GM12878 (cell line): Measurements from ENCODE around the gene ELN. TPM values are rescaled to one million over a fixed set of nuclear protein-coding genes. Genes with fewer than 3 reads are reported as not detected.

Source experiments
- E2F4 ChIP-seq: IDR thresholded peaks from 2 replicates; pipeline ENCODE4 v1.6.1; 2012; ENCODE audit warnings: low read depth, low read length, improper control_type of control experiment
- IRF4 ChIP-seq: IDR thresholded peaks from 2 replicates; pipeline ENCODE4 v1.6.1; 2011; ENCODE audit warnings: low read depth, low read length
- NFIC ChIP-seq: IDR thresholded peaks from 2 replicates; pipeline ENCODE4 v1.6.1; 2012; ENCODE audit warnings: low read depth, mild to moderate bottlenecking, inconsistent platforms, low read length, moderate library complexity
- PML ChIP-seq: IDR thresholded peaks from 2 replicates; pipeline ENCODE4 v1.6.1; 2012; ENCODE audit warnings: low read length, inconsistent platforms
- RAD21 ChIP-seq: IDR thresholded peaks from 2 replicates; pipeline ENCODE4 v1.6.1; 2011; ENCODE audit warnings: mild to moderate bottlenecking, low read depth, low read length, moderate library complexity; ENCODE audit not compliant: insufficient read depth
- SPI1 ChIP-seq: IDR thresholded peaks from 2 replicates; pipeline ENCODE4 v1.6.1; 2011; ENCODE audit warnings: low read depth, mild to moderate bottlenecking, low read length, moderate library complexity, borderline replicate concordance; ENCODE audit not compliant: insufficient read depth
- STAT1 ChIP-seq: fragments of 450-650 bp; conservative IDR thresholded peaks from 2 replicates; pipeline ENCODE4 v1.6.1; 2014; ENCODE audit warnings: antibody characterized with exemption, mild to moderate bottlenecking
- polyA plus RNA-seq, 11 experiments: library from polyadenylated mRNA; depleted of rRNA in 4 of 11; unstranded in 6 of 11; stranded (reverse) in 5 of 11; fragments of >200 nt; fragmentation: Nextera tagmentation in 4 of 11; fragmentation: Illumina TruSeq in 1 of 11; extraction: Ambion mirVana in 4 of 11; extraction: Trizol in 1 of 11; gene quantifications; 1 replicate in 1 of 11; 2 replicates in 10 of 11; pipeline versions ENCODE4 v1.2.1 to v1.2.3, GENCODE V29; 2011 to 2016; ENCODE audit warnings: inconsistent platforms in 2 of 11, missing spikeins in 2 of 11, low read depth in 1 of 11
- total RNA-seq, 4 experiments: library from RNA; depleted of rRNA in 3 of 4; stranded (reverse); fragments of >200 nt in 3 of 4; fragmentation: Illumina TruSeq in 1 of 4; extraction: Trizol in 1 of 4; gene quantifications; 2 replicates each; pipeline versions ENCODE4 v1.2.1 to v1.2.3, GENCODE V29; 2013 to 2021
- TF ChIP-seq, protein P1 (sequence below): fragments of 450-650 bp; IDR thresholded peaks from 2 replicates; pipeline ENCODE4 v1.6.1; 2017; ENCODE audit warnings: low read depth, mild to moderate bottlenecking, moderate library complexity

Gene ELN
- total and polyA plus RNA-seq, 10 of the 15 experiments (the other 5 are each of a cell fraction or from before 2014, with no cell fraction given), result 0.08 to 0.27 (median 0.23) TPM; not detected in 7

DNA sequence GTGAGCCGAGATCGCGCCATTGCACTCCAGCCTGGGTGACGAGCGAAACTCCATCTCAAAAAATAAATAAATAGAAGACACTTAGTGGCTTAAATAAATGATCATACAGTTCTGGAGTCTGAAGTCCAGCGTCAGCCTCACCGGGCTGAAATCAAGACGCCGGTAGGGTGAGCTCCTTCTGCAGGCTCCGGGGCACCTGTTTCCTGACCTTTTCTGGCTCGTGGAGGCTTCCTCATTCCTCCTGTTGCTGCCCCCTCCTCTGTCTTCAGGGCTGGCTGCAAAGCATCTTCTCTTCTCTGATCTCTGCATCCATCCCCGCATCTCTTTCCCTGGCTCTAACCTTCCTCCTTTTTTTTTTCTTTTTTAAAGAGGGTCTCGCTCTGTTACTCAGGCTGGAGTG lies 88.4 kb downstream of the ELN start (continued):
- TF ChIP-seq, protein P1, sequence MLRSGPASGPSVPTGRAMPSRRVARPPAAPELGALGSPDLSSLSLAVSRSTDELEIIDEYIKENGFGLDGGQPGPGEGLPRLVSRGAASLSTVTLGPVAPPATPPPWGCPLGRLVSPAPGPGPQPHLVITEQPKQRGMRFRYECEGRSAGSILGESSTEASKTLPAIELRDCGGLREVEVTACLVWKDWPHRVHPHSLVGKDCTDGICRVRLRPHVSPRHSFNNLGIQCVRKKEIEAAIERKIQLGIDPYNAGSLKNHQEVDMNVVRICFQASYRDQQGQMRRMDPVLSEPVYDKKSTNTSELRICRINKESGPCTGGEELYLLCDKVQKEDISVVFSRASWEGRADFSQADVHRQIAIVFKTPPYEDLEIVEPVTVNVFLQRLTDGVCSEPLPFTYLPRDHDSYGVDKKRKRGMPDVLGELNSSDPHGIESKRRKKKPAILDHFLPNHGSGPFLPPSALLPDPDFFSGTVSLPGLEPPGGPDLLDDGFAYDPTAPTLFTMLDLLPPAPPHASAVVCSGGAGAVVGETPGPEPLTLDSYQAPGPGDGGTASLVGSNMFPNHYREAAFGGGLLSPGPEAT, result no peak
- TF ChIP-seq NFIC (no peak), PML (no peak), SPI1 (no peak), IRF4 (no peak), RAD21 (no peak), E2F4 (no peak), STAT1 (no peak)

Other genes with a start within 250 kb of the ELN start
- gene CLDN4, start 197.2 kb upstream of the ELN start, total RNA-seq (2014; rRNA removed), result not detected in 2 replicates
- not detected in 2 replicates for gene CLDN4, start 197.2 kb upstream of the ELN start, total RNA-seq (2014; rRNA removed; fragmentation: Illumina TruSeq; extraction: Trizol)
- 0.24 and 0.38 TPM in 2 replicates for gene CLDN4, start 197.2 kb upstream of the ELN start, total RNA-seq (2021)
- gene CLDN4, start 197.2 kb upstream of the ELN start, polyA plus RNA-seq (2011; rRNA removed), result 0.05 TPM in 1 of 2 replicates, not detected in the other
- 0.04 TPM in 1 of 2 replicates, not detected in the other for gene CLDN4, start 197.2 kb upstream of the ELN start, polyA plus RNA-seq (2014; fragmentation: Illumina TruSeq; extraction: Trizol)
- not detected for gene CLDN4, start 197.2 kb upstream of the ELN start, polyA plus RNA-seq (2014; fragmentation: Nextera tagmentation; extraction: Ambion mirVana)
- 0.04 and 0.06 TPM in 2 replicates for gene CLDN4, start 197.2 kb upstream of the ELN start, polyA plus RNA-seq (2014; rRNA removed)
- gene CLDN4, start 197.2 kb upstream of the ELN start, polyA plus RNA-seq (2016; fragmentation: Nextera tagmentation; extraction: Ambion mirVana), result not detected
- gene METTL27, start 185.7 kb upstream of the ELN start, total RNA-seq (2014; rRNA removed), result 0.90 and 1.7 TPM in 2 replicates
- 0.45 and 0.74 TPM in 2 replicates for gene METTL27, start 185.7 kb upstream of the ELN start, total RNA-seq (2014; rRNA removed; fragmentation: Illumina TruSeq; extraction: Trizol)
- 0.80 and 1.7 TPM in 2 replicates for gene METTL27, start 185.7 kb upstream of the ELN start, total RNA-seq (2021)
- gene METTL27, start 185.7 kb upstream of the ELN start, polyA plus RNA-seq (2011; rRNA removed), result 0.16 and 0.57 TPM in 2 replicates
- gene METTL27, start 185.7 kb upstream of the ELN start, polyA plus RNA-seq (2014; fragmentation: Illumina TruSeq; extraction: Trizol), result 0.10 TPM in 1 of 2 replicates, not detected in the other
- gene METTL27, start 185.7 kb upstream of the ELN start, polyA plus RNA-seq (2014; fragmentation: Nextera tagmentation; extraction: Ambion mirVana), result under 1 TPM; 0.10 to 0.16 TPM
- 1.1 and 1.5 TPM in 2 replicates for gene METTL27, start 185.7 kb upstream of the ELN start, polyA plus RNA-seq (2014; rRNA removed)
- 1 to 10 TPM; 3.3 to 3.4 TPM for gene METTL27, start 185.7 kb upstream of the ELN start, polyA plus RNA-seq (2016; fragmentation: Nextera tagmentation; extraction: Ambion mirVana)
- gene TMEM270, start 167.0 kb upstream of the ELN start, total RNA-seq (2014; rRNA removed), result not detected in 2 replicates
- not detected in 2 replicates for gene TMEM270, start 167.0 kb upstream of the ELN start, total RNA-seq (2014; rRNA removed; fragmentation: Illumina TruSeq; extraction: Trizol)
- gene TMEM270, start 167.0 kb upstream of the ELN start, total RNA-seq (2021), result not detected in 2 replicates
- not detected in 2 replicates for gene TMEM270, start 167.0 kb upstream of the ELN start, polyA plus RNA-seq (2011; rRNA removed)
- gene TMEM270, start 167.0 kb upstream of the ELN start, polyA plus RNA-seq (2014; fragmentation: Illumina TruSeq; extraction: Trizol), result not detected in 2 replicates
- not detected for gene TMEM270, start 167.0 kb upstream of the ELN start, polyA plus RNA-seq (2014; fragmentation: Nextera tagmentation; extraction: Ambion mirVana)
- gene TMEM270, start 167.0 kb upstream of the ELN start, polyA plus RNA-seq (2014; rRNA removed), result not detected in 2 replicates
- gene TMEM270, start 167.0 kb upstream of the ELN start, polyA plus RNA-seq (2016; fragmentation: Nextera tagmentation; extraction: Ambion mirVana), result not detected
- gene LIMK1, start 55.6 kb downstream of the ELN start, total RNA-seq (2014; rRNA removed), result 41.0 and 42.6 TPM in 2 replicates
- 21.9 and 24.5 TPM in 2 replicates for gene LIMK1, start 55.6 kb downstream of the ELN start, total RNA-seq (2014; rRNA removed; fragmentation: Illumina TruSeq; extraction: Trizol)
- 55.8 and 59.4 TPM in 2 replicates for gene LIMK1, start 55.6 kb downstream of the ELN start, total RNA-seq (2021)
- gene LIMK1, start 55.6 kb downstream of the ELN start, polyA plus RNA-seq (2011; rRNA removed), result 17.6 and 46.1 TPM in 2 replicates
- gene LIMK1, start 55.6 kb downstream of the ELN start, polyA plus RNA-seq (2014; fragmentation: Illumina TruSeq; extraction: Trizol), result 10.5 and 33.0 TPM in 2 replicates
- gene LIMK1, start 55.6 kb downstream of the ELN start, polyA plus RNA-seq (2014; fragmentation: Nextera tagmentation; extraction: Ambion mirVana), result under 1 TPM; 0.71 to 0.77 TPM
- 40.6 and 45.4 TPM in 2 replicates for gene LIMK1, start 55.6 kb downstream of the ELN start, polyA plus RNA-seq (2014; rRNA removed)
- gene LIMK1, start 55.6 kb downstream of the ELN start, polyA plus RNA-seq (2016; fragmentation: Nextera tagmentation; extraction: Ambion mirVana), result 10 to 100 TPM; 15.0 to 18.1 TPM
- gene EIF4H, start 146.2 kb downstream of the ELN start, total RNA-seq (2014; rRNA removed), result 255 and 283 TPM in 2 replicates
- gene EIF4H, start 146.2 kb downstream of the ELN start, total RNA-seq (2014; rRNA removed; fragmentation: Illumina TruSeq; extraction: Trizol), result 241 and 253 TPM in 2 replicates
- 320 and 334 TPM in 2 replicates for gene EIF4H, start 146.2 kb downstream of the ELN start, total RNA-seq (2021)
- gene EIF4H, start 146.2 kb downstream of the ELN start, polyA plus RNA-seq (2011; rRNA removed), result 402 and 443 TPM in 2 replicates
- 162 and 253 TPM in 2 replicates for gene EIF4H, start 146.2 kb downstream of the ELN start, polyA plus RNA-seq (2014; fragmentation: Illumina TruSeq; extraction: Trizol)
- gene EIF4H, start 146.2 kb downstream of the ELN start, polyA plus RNA-seq (2014; fragmentation: Nextera tagmentation; extraction: Ambion mirVana), result 10 to 100 TPM in 1 of 2 experiments, 1 to 10 TPM in 1; 9.9 to 23.8 TPM
- 330 and 336 TPM in 2 replicates for gene EIF4H, start 146.2 kb downstream of the ELN start, polyA plus RNA-seq (2014; rRNA removed)
- 100 to 1,000 TPM; 262 to 286 TPM for gene EIF4H, start 146.2 kb downstream of the ELN start, polyA plus RNA-seq (2016; fragmentation: Nextera tagmentation; extraction: Ambion mirVana)
- gene LAT2, start 181.8 kb downstream of the ELN start, total RNA-seq (2014; rRNA removed), result 205 and 218 TPM in 2 replicates
- gene LAT2, start 181.8 kb downstream of the ELN start, total RNA-seq (2014; rRNA removed; fragmentation: Illumina TruSeq; extraction: Trizol), result 162 and 166 TPM in 2 replicates
- 217 TPM in 2 replicates for gene LAT2, start 181.8 kb downstream of the ELN start, total RNA-seq (2021)
- 124 and 153 TPM in 2 replicates for gene LAT2, start 181.8 kb downstream of the ELN start, polyA plus RNA-seq (2011; rRNA removed)
- gene LAT2, start 181.8 kb downstream of the ELN start, polyA plus RNA-seq (2014; fragmentation: Illumina TruSeq; extraction: Trizol), result 104 and 177 TPM in 2 replicates
- gene LAT2, start 181.8 kb downstream of the ELN start, polyA plus RNA-seq (2014; fragmentation: Nextera tagmentation; extraction: Ambion mirVana), result 10 to 100 TPM; 33.4 to 48.7 TPM
- gene LAT2, start 181.8 kb downstream of the ELN start, polyA plus RNA-seq (2014; rRNA removed), result 242 and 276 TPM in 2 replicates
- 100 to 1,000 TPM; 195 to 218 TPM for gene LAT2, start 181.8 kb downstream of the ELN start, polyA plus RNA-seq (2016; fragmentation: Nextera tagmentation; extraction: Ambion mirVana)
- 95.3 and 95.8 TPM in 2 replicates for gene RFC2, start 226.2 kb downstream of the ELN start, total RNA-seq (2014; rRNA removed)
- 87.5 and 91.9 TPM in 2 replicates for gene RFC2, start 226.2 kb downstream of the ELN start, total RNA-seq (2014; rRNA removed; fragmentation: Illumina TruSeq; extraction: Trizol)
- 73.3 and 73.5 TPM in 2 replicates for gene RFC2, start 226.2 kb downstream of the ELN start, total RNA-seq (2021)
- 47.0 and 69.3 TPM in 2 replicates for gene RFC2, start 226.2 kb downstream of the ELN start, polyA plus RNA-seq (2011; rRNA removed)
- gene RFC2, start 226.2 kb downstream of the ELN start, polyA plus RNA-seq (2014; fragmentation: Illumina TruSeq; extraction: Trizol), result 108 and 121 TPM in 2 replicates
- 10 to 100 TPM; 25.8 to 45.2 TPM for gene RFC2, start 226.2 kb downstream of the ELN start, polyA plus RNA-seq (2014; fragmentation: Nextera tagmentation; extraction: Ambion mirVana)
- 89.9 and 92.7 TPM in 2 replicates for gene RFC2, start 226.2 kb downstream of the ELN start, polyA plus RNA-seq (2014; rRNA removed)
- 100 to 1,000 TPM; 135 to 145 TPM for gene RFC2, start 226.2 kb downstream of the ELN start, polyA plus RNA-seq (2016; fragmentation: Nextera tagmentation; extraction: Ambion mirVana)